Activated CD4-positive, alpha-beta T cell treated with anti-CD3 and anti-CD28 coated beads, Interleukin-2, Interleukin-4, amounts not matched to agents 100 ng/mL and 50 ng/mL, durations not matched to agents 16 hours and 8 hours (primary cell): ENCODE results near the gene LRRC10.
"Not testable (repeated sequence)": the region's sequence is repeated elsewhere in the genome, so short reads cannot be mapped to it uniquely, and the experiment has no call there.

Source experiments
- DNase-seq: peaks from one replicate; pipeline ENCODE4 v3.0.0-alpha.2; 2020; ENCODE audit warnings: low spot score

The LRRC10 gene

GRCh38 chr12:69619050-69619449 is 8.3 kb upstream of the LRRC10 start:
- DNase-seq = no peak

- no peak for DNase-seq
These were observed 5.3 kb upstream of the LRRC10 start for GRCh38 chr12:69616025-69616424.

GRCh38 chr12:69613351-69613750 is 2.6 kb upstream of the LRRC10 start:
- DNase-seq = no peak

DNA sequence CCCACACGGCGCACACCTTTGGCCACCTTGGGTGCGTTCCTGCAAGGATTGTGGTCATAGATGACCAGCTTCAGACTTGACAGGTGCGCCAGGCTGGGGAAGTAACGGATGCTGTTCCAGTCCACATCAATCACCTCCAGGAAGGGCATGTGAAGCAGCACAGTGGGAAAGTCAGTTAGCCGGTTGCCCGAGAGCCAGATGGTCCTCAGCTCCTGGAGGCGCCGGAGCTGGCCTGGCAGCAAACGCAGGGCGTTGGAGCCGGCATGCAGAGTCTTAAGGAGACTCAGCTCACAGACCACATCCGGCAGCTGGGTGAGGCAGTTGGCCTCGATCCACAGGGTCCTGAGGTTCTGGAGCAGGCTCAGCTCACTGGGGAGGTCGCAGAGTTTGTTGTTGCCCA is 581 bp downstream of the LRRC10 start:
- DNase-seq = no peak

DNA sequence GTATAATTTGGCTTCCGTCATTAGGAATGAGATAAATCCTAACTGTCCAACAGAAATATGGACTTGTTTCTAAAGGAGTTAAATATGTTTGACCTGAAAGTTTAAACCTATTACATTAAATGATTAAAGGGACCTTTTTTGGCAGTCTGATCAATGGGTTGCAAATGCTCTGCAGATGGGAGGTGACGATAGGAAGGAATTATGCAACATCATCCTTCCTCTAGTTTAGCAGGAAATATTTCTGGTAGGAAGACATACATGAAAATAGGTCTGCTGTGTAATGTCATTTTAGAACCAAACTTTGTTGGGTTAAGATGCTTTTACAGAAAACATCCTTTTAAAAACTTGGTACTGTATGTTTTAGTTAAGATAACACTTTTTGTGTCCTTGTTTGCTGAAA is 2.6 kb downstream of the LRRC10 start:
- DNase-seq = no peak

- DNase-seq = not testable (repeated sequence)
These were observed 6.4 kb downstream of the LRRC10 start for GRCh38 chr12:69604275-69604674.

- DNase-seq = not testable (repeated sequence)
These were observed 7.2 kb downstream of the LRRC10 start for GRCh38 chr12:69603556-69603955.

GRCh38 chr12:69602954-69603353 is 7.8 kb downstream of the LRRC10 start:
- no peak for DNase-seq

GRCh38 chr12:69601962-69602685 is 8.6 kb downstream of the LRRC10 start:
- DNase-seq = no peak

GRCh38 chr12:69600804-69601203 is 9.9 kb downstream of the LRRC10 start:
- no peak for DNase-seq

- no peak for DNase-seq
These were observed 12.4 kb downstream of the LRRC10 start for GRCh38 chr12:69598174-69598753.

DNA sequence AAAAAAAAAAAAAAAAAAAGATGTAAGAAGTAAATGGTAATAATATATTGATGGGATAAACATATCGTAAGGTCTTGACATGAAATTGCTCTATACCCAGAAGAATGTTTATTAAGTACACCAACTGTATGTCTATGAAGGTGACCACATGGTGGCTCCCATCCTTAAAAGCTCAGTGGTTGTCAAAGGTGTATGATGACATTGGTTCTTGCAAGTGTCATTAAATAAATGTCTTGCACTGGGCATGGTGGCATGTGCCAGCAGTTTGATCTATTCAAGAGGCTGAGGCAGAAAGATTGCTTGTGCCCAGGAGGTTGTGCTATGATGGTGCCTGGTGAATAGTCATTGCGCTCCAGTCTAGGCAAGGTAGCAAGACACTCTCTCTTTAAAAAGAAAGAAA is 15.0 kb downstream of the LRRC10 start:
- no peak for DNase-seq

DNA sequence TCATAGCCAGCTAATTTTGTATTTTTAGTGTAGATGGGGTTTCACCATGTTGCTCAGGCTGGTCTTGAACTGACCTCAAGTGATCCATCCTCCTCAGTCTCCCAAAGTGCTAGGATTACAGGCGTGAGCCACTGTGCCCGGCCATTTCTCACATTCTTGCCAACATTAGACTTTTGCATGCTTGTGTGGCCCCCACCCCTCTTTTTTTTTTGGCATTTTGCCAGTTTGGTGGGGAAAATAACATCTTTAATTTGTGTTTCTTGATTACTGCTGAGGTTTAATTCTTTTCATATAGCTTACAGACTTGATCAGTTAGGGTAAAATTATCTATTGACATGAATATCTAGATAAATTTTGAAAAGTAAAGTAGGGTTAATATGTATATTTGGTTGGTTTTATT is 21.6 kb downstream of the LRRC10 start:
- DNase-seq = no peak

DNA sequence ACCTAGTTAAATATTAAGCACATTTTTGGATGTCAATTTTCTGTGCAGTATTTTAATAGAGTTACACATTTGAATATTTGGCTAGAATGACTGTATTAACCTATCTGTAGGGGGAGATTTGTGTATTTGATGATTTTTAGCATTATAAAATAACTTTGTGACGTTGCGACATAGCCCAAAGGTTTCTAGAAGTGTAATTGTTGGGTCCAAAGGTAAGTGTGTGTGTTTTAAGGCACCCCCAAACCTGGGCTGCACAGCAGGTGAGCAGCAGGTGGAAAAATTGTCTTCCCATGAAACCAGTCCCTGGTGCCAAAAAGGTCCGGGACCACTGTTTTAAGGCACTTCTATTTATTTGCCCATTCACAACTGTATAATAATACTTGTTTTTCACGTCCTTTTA is 22.2 kb downstream of the LRRC10 start:
- no peak for DNase-seq

- peak; percentile 95 for DNase-seq
These were observed 25.3 kb downstream of the LRRC10 start, which contains the start of gene CCT2 for GRCh38 chr12:69585189-69586062. Gene CCT2, plus strand, starts transcription at chr12:69585459. Its CDS starts 63 bp downstream, at chr12:69585522.

- no peak for DNase-seq
These were observed 27.5 kb downstream of the LRRC10 start for GRCh38 chr12:69583203-69583602.

- DNase-seq = no peak
These were observed 30.6 kb downstream of the LRRC10 start for GRCh38 chr12:69580074-69580473.

- no peak for DNase-seq
These were observed 31.7 kb downstream of the LRRC10 start for GRCh38 chr12:69579029-69579428.

- DNase-seq = no peak
These were observed 32.4 kb downstream of the LRRC10 start for GRCh38 chr12:69578283-69578682.

DNA sequence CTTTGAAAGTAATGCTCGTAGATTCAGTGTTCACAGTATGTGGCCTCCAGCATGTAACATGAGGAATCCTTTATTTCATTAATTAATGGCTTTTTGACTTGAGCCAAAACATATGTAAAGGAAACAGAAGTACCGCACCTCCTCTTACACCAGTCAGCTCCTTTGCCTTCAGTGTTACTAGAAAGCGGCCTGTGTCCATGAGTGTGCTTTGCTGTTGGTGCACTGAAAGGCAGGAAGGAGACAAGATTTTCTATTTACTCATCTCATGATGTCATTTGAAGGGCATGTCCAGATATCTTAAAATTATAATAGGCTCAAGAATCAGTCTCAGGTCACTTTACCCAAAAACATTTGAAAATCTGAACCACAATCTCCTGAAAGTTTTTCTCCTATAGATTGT is 35.4 kb downstream of the LRRC10 start:
- no peak for DNase-seq

GRCh38 chr12:69570545-69571399 is 39.9 kb downstream of the LRRC10 start:
- DNase-seq = peak; percentile 65

DNA sequence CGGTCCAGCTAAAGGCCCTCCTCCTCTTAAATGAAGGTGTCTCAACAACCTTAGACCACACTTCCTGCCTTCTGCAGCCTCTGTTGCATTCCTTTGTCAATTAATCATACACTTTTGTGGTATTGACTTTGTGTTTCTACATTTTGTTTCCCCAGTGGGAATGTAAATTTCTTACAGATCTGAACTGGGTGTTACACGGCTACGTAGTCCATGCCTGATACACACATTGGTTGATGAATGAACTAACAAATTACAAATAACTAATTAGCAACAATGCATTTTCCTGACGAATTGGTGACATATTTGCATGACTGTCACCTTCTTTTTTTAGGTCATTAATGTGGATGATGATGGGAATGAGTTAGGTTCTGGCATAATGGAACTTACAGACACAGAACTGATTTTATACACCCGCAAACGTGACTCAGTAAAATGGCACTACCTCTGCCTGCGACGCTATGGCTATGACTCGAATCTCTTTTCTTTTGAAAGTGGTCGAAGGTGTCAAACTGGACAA is 40.6 kb downstream of the LRRC10 start:
- no peak for DNase-seq
